Stimulated activated CD8-positive, alpha-beta memory T cell treated with anti-CD3 and anti-CD28 coated beads, Interleukin-4, amount 100 ng/mL, for 1 hour (primary cell): ENCODE results near the gene OSTC.

Source experiments
- DNase-seq, 2 donors: peaks; one replicate each; pipeline ENCODE4 v3.0.0-alpha.2; 2020; ENCODE audit warnings: low read depth in 2 of 2, low spot score in 1 of 2

The OSTC gene

DNA sequence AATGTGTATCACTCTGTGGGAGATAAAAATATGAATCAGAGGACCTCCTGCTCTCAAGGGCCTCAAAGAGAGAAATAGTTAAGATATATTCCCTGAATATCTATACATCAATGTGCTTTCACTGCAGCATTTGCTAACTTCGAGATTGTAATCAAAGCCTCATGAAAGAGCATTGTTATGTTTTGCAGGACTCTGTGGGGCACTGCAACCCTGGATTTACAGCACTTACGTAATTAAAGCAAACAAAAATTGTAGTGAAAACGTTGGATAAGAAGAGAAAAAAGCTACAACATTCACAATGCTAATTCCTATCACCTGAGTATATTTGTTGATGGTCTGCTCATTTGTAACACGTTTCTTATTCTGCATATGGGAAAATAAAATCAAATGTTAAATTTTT, 64.5 kb downstream of the OSTC start:
- no peak for DNase-seq

DNA sequence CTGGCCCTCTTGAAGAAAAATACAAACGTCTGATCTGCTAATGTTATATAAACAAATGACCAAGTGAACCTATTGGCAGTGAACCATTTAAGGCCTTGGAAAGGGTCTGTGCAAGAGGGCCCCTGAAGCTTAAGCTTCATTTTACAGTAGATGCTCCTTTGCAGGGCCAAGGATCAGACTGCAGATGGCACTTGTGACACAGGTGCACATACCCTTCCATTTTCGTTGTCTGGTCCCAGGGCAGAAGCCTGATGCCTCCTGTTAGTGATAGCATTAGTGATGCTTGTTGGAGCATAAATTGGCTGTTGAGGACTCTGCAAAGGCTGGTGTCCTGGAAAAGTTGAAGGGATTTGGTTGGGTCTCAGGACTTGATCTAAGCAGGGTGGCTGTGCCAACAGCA, 65.9 kb downstream of the OSTC start:
- DNase-seq, result no peak

DNA sequence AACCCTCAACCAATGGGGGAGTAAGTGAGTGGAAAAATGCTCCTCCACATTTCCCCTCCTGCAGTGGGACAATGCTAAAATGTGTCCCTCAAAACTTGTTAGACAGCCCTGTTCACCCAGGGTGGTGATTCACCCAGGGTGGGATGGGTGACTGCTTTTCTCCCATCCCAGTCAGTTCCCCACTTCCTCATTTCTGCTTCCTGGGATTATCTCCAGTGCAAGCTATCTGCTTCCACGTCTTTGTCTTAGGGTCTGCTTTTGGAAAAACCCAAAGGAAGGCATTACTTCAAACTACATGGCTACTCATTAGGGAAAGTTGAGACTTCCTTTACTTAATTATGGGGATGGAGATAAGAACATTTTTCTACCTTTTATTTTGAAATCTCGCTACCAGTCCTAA, 67.0 kb downstream of the OSTC start:
- no peak for DNase-seq
